ENCODE data around the gene CDH12.

The CDH12 gene

DNA sequence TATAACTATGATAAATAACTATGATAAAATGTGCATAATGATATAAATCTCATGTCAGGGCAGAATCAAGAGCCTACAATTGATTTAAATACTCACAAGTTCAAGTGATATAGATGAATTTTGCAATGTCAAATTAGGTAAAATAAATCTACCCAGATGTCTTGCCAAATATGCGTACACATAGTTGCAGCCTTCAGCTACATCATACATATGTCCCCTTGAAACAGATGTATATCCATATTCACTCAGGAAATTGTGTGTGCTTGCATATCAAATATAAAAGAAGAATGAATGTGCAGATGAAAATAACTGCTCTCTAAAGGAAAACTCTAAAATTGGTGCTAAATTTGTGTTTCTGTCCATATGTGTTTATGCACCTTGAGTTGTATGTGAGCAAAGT, 130.7 kb downstream of the CDH12 start:
- TF ChIP-seq CEBPB (IDR thresholded peaks at IDR 0.05) (no peak), RAD21 (IDR thresholded peaks at IDR 0.05; ENCODE audit: low read depth) (no peak), EGR1 (IDR thresholded peaks at IDR 0.05) (no peak), FOXM1 (IDR thresholded peaks at IDR 0.05; ENCODE audit: borderline replicate concordance, low read depth) (no peak), TEAD4 (IDR thresholded peaks at IDR 0.05) (no peak), TCF12 (IDR thresholded peaks at IDR 0.05; ENCODE audit: low read depth) (no peak), YY1 (IDR thresholded peaks at IDR 0.05; ENCODE audit: low read depth) (no peak), EP300 (IDR thresholded peaks at IDR 0.05; ENCODE audit: borderline replicate concordance) (no peak), NFIC (IDR thresholded peaks at IDR 0.05) (no peak), ZBTB7A (IDR thresholded peaks at IDR 0.05; ENCODE audit: low read depth) (no peak), TAF1 (IDR thresholded peaks at IDR 0.05; ENCODE audit: low read depth) (no peak), CREB1 (IDR thresholded peaks at IDR 0.05; ENCODE audit: low read depth) (no peak)
- TF ChIP-seq, protein P1, sequence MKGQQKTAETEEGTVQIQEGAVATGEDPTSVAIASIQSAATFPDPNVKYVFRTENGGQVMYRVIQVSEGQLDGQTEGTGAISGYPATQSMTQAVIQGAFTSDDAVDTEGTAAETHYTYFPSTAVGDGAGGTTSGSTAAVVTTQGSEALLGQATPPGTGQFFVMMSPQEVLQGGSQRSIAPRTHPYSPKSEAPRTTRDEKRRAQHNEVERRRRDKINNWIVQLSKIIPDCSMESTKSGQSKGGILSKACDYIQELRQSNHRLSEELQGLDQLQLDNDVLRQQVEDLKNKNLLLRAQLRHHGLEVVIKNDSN (IDR thresholded peaks at IDR 0.05), result no peak
- TF ChIP-seq, protein P2, sequence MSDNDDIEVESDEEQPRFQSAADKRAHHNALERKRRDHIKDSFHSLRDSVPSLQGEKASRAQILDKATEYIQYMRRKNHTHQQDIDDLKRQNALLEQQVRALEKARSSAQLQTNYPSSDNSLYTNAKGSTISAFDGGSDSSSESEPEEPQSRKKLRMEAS (IDR thresholded peaks at IDR 0.05), result no peak
- TF ChIP-seq, protein P3, sequence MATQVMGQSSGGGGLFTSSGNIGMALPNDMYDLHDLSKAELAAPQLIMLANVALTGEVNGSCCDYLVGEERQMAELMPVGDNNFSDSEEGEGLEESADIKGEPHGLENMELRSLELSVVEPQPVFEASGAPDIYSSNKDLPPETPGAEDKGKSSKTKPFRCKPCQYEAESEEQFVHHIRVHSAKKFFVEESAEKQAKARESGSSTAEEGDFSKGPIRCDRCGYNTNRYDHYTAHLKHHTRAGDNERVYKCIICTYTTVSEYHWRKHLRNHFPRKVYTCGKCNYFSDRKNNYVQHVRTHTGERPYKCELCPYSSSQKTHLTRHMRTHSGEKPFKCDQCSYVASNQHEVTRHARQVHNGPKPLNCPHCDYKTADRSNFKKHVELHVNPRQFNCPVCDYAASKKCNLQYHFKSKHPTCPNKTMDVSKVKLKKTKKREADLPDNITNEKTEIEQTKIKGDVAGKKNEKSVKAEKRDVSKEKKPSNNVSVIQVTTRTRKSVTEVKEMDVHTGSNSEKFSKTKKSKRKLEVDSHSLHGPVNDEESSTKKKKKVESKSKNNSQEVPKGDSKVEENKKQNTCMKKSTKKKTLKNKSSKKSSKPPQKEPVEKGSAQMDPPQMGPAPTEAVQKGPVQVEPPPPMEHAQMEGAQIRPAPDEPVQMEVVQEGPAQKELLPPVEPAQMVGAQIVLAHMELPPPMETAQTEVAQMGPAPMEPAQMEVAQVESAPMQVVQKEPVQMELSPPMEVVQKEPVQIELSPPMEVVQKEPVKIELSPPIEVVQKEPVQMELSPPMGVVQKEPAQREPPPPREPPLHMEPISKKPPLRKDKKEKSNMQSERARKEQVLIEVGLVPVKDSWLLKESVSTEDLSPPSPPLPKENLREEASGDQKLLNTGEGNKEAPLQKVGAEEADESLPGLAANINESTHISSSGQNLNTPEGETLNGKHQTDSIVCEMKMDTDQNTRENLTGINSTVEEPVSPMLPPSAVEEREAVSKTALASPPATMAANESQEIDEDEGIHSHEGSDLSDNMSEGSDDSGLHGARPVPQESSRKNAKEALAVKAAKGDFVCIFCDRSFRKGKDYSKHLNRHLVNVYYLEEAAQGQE (IDR thresholded peaks at IDR 0.05; ENCODE audit: low read depth), result no peak

DNA sequence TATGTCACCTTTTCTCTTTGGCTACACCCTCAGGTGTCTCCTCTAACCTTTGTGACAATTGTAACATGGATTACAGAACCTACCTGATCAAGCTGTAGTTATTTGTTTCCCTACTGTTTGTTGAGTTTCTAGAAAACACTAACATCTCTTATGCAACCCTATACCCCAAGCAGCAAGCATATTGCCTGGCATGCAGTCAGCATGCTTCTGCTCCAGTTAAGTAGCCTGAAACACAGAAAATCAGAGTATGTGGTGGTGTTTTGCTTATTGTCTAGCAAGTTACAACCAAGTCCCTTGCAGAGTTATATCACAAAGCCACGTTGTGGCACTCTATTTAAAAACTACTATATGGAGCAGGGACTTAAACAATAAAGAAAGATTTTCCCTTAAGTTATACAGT, 131.1 kb downstream of the CDH12 start:
- no peak for TF ChIP-seq CEBPB (IDR thresholded peaks at IDR 0.05)
- TF ChIP-seq, protein P3 (IDR thresholded peaks at IDR 0.05; ENCODE audit: low read depth), result no peak
- no peak for TF ChIP-seq EP300 (IDR thresholded peaks at IDR 0.05; ENCODE audit: borderline replicate concordance)
- no peak for TF ChIP-seq YY1 (IDR thresholded peaks at IDR 0.05; ENCODE audit: low read depth)
- TF ChIP-seq TEAD4 (IDR thresholded peaks at IDR 0.05), result no peak
- no peak for TF ChIP-seq FOXM1 (IDR thresholded peaks at IDR 0.05; ENCODE audit: borderline replicate concordance, low read depth)
- no peak for TF ChIP-seq RAD21 (IDR thresholded peaks at IDR 0.05; ENCODE audit: low read depth)
- TF ChIP-seq, protein P2 (IDR thresholded peaks at IDR 0.05), result no peak
- no peak for TF ChIP-seq EGR1 (IDR thresholded peaks at IDR 0.05)

DNA sequence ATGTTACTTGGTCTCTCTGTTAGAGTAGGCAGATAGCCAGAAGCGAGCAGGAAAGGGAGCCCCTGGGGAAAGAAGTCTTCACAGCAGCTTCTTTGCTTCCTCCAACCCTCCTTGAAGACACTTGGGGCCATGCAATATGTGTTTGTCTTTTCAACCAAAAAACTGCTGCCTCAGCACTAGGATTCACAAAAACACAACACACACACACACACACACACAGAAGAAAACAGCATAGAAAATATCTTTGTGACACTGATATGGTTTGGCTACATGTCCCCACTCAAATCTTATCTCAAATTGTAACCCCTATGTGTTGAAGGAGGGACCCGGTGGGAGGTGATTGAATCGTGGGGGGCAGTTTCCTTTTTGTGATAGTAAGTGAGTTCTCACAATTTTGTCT, 133.3 kb downstream of the CDH12 start:
- TF ChIP-seq, protein P2 (IDR thresholded peaks at IDR 0.05), result no peak
- TF ChIP-seq, protein P3 (IDR thresholded peaks at IDR 0.05; ENCODE audit: low read depth), result no peak
- no peak for TF ChIP-seq CREB1 (IDR thresholded peaks at IDR 0.05; ENCODE audit: low read depth)
- TF ChIP-seq TEAD4 (IDR thresholded peaks at IDR 0.05), result no peak
- no peak for TF ChIP-seq EP300 (IDR thresholded peaks at IDR 0.05; ENCODE audit: borderline replicate concordance)
- no peak for TF ChIP-seq TAF1 (IDR thresholded peaks at IDR 0.05; ENCODE audit: low read depth)
- TF ChIP-seq NFIC (IDR thresholded peaks at IDR 0.05), result no peak
- no peak for TF ChIP-seq CEBPB (IDR thresholded peaks at IDR 0.05)
- no peak for TF ChIP-seq RAD21 (IDR thresholded peaks at IDR 0.05; ENCODE audit: low read depth)
- TF ChIP-seq, protein P1 (IDR thresholded peaks at IDR 0.05), result no peak
- TF ChIP-seq EGR1 (IDR thresholded peaks at IDR 0.05), result no peak
- TF ChIP-seq ZBTB7A (IDR thresholded peaks at IDR 0.05; ENCODE audit: low read depth), result no peak
- TF ChIP-seq YY1 (IDR thresholded peaks at IDR 0.05; ENCODE audit: low read depth), result no peak
- no peak for TF ChIP-seq FOXM1 (IDR thresholded peaks at IDR 0.05; ENCODE audit: borderline replicate concordance, low read depth)
- no peak for TF ChIP-seq TCF12 (IDR thresholded peaks at IDR 0.05; ENCODE audit: low read depth)

DNA sequence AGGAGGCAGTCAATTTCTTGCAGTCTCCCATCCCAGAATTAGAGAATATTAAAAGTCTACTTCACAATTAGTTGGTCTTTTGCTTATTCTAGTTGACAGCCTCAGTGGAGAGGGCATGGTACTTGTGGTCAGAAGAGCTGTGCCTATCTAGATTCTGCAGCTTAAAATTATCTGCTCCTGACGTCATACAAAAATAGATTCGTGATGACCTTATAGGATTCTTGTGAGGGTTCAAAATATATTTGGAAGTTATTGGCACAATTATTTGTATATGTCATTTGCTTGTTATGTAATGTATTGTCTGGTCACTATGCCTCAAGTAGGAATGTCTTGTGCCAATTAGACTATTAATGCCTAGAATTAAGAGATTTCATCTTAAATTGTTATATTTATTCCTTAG, 142.5 kb downstream of the CDH12 start:
- TF ChIP-seq CEBPB (IDR thresholded peaks at IDR 0.05), result no peak
- TF ChIP-seq, protein P3 (IDR thresholded peaks at IDR 0.05; ENCODE audit: low read depth), result no peak
- no peak for TF ChIP-seq EP300 (IDR thresholded peaks at IDR 0.05; ENCODE audit: borderline replicate concordance)
